ENCODE results near the gene NGDN. TPM values are rescaled to one million over a fixed set of nuclear protein-coding genes. Genes with fewer than 3 reads are reported as not detected.

The NGDN gene
- total and polyA plus RNA-seq, 2 of the 4 experiments (the other 2 are of a cell fraction), result 48.1 to 49.8 TPM

- no peak overlapping the region for H2BK120ac ChIP-seq (ENCODE audit: low read depth, low read length)
- H3K4ac ChIP-seq (ENCODE audit: low read depth, low read length), result no peak overlapping the region
- H3K27me3 ChIP-seq (ENCODE audit: control insufficient read depth, insufficient read depth, low read length), result no peaks in the 10 kb centered on the region
- no peak overlapping the region for H3K4me3 ChIP-seq (ENCODE audit: insufficient read depth, low read depth, low read length)
- no peaks in the 10 kb centered on the region for H3K9me3 ChIP-seq (ENCODE audit: control insufficient read depth, insufficient read depth, low read length)
- no peak overlapping the region for H3K18ac ChIP-seq (ENCODE audit: low read depth, low read length)
- CTCF ChIA-PET, result no interaction called here
- no peaks in the 10 kb centered on the region for H3K9me1 ChIP-seq (ENCODE audit: insufficient read depth, low read length)
- WGBS, 2 experiments (ENCODE audit: extremely low coverage in 2 of 2, insufficient read length in 1 of 2), result 60% methylated on average over 1 of the region's 2 CpGs; no CpG with 5 or more reads in 1 of the 2 experiments
- dilution Hi-C loops (cut with HindIII; ENCODE audit: low sequenced_read_pairs, unreplicated experiment) (no loop called here), in situ Hi-C loops (cut with MboI; ENCODE audit: low sequenced_read_pairs) (no loop called here), intact Hi-C loops (cut with micrococcal nuclease) (no loop called here)
- H3K9ac ChIP-seq (ENCODE audit: low read depth, low read length), result no peak overlapping the region
- TF ChIP-seq RAD21 (IDR thresholded peaks at IDR 0.05; ENCODE audit: low read length), result no peak
- TF ChIP-seq MXI1 (IDR thresholded peaks at IDR 0.05; ENCODE audit: borderline replicate concordance, low read depth, low read length), result no peak
- no peaks in the 10 kb centered on the region for H4K20me1 ChIP-seq (ENCODE audit: insufficient read depth, low read length)
- no peak overlapping the region for H4K8ac ChIP-seq (ENCODE audit: low read depth in 2 of 2, low read length in 2 of 2)
- H2BK15ac ChIP-seq (ENCODE audit: low read depth, low read length), result no peak overlapping the region
- DNase-seq, result peak; percentile 48
- H3K4me2 ChIP-seq (ENCODE audit: low read depth, low read length), result no peak overlapping the region
- no peaks in the 10 kb centered on the region for H3K4me1 ChIP-seq (ENCODE audit: control insufficient read depth, insufficient read depth, low read length)
- no peak overlapping the region for H3K56ac ChIP-seq (ENCODE audit: extremely low read depth, insufficient read depth, low read length)
- no peak overlapping the region for H2AK5ac ChIP-seq (ENCODE audit: low read depth, low read length)
- H2BK20ac ChIP-seq (ENCODE audit: low read depth, low read length), result no peak overlapping the region
- peak; percentile 79 for ATAC-seq (ENCODE audit: low read depth)
- POLR2A ChIA-PET (ENCODE audit: unreplicated experiment), result no interaction called here
- no peak overlapping the region for H3K23ac ChIP-seq (ENCODE audit: low read depth, low read length)
- H3K36me3 ChIP-seq (ENCODE audit: control insufficient read depth, insufficient read depth, low read length), result no peaks in the 10 kb centered on the region
- H4K5ac ChIP-seq (ENCODE audit: low read depth, low read length), result no peak overlapping the region
- H3K79me1 ChIP-seq (ENCODE audit: low read depth in 1 of 2, low read length in 2 of 2), result no peaks in the 10 kb centered on the region
- no peak overlapping the region for H4K91ac ChIP-seq (ENCODE audit: insufficient read depth, low read depth, low read length)
- no TSS peak for BruUV-seq (replicated peaks)
- H2BK5ac ChIP-seq (ENCODE audit: low read depth, low read length, poor library complexity, severe bottlenecking), result no peak overlapping the region
- no peak overlapping the region for H2AFZ ChIP-seq (replicated peaks; ENCODE audit: low read length, poor library complexity)
- H3K14ac ChIP-seq (replicated peaks; ENCODE audit: low read depth, low read length), result no peak overlapping the region
- no peak overlapping the region for H3K27ac ChIP-seq (ENCODE audit: insufficient read depth, low read length)
- H2AK9ac ChIP-seq (replicated peaks; ENCODE audit: low read depth, low read length, poor library complexity), result no peak overlapping the region
Measured at GRCh38 chr14:23494223-23494622, 24.7 kb downstream of the NGDN start.

Data from IMR-90 (cell line).